HK-2 (cell line): ENCODE results near the gene NIBAN1.
A peak's percentile ranks its signal among the peaks of the same experiment; 100 is the strongest.
"Not testable (repeated sequence)": the region's sequence is repeated elsewhere in the genome, so short reads cannot be mapped to it uniquely, and the experiment has no call there.

Experiments used
- DNase-seq: peaks from one replicate; pipeline ENCODE4 v3.0.0-alpha.2; 2018; ENCODE audit not compliant: unreplicated experiment

NIBAN1 gene

GRCh38 chr1:184974056-184974836 is at the start of gene NIBAN1:
Gene NIBAN1, minus strand, starts transcription at chr1:184974508. Its CDS starts 152 bp downstream, at chr1:184974356.
- DNase-seq, result peak; percentile 81

GRCh38 chr1:185017966-185018365 is 43.7 kb upstream of the NIBAN1 start:
- DNase-seq, result no peak

- peak; percentile 22 for DNase-seq
These were observed 43.0 kb upstream of the NIBAN1 start for GRCh38 chr1:185017338-185017737.

GRCh38 chr1:185016880-185017279 is 42.6 kb upstream of the NIBAN1 start:
- DNase-seq, result no peak

- no peak for DNase-seq
These were observed 41.3 kb upstream of the NIBAN1 start for GRCh38 chr1:185015631-185016030.

GRCh38 chr1:185014941-185015340 is 40.6 kb upstream of the NIBAN1 start:
- DNase-seq, result no peak

- DNase-seq, result no peak
These were observed 36.1 kb upstream of the NIBAN1 start for GRCh38 chr1:185010361-185010760.

GRCh38 chr1:185008838-185009237 is 34.5 kb upstream of the NIBAN1 start:
- no peak for DNase-seq

GRCh38 chr1:185001312-185001880 is 27.1 kb upstream of the NIBAN1 start:
- not testable (repeated sequence) for DNase-seq

GRCh38 chr1:184999974-185000373 is 25.7 kb upstream of the NIBAN1 start:
- DNase-seq, result not testable (repeated sequence)

- no peak for DNase-seq
These were observed 20.0 kb upstream of the NIBAN1 start for GRCh38 chr1:184994301-184994700.

GRCh38 chr1:184992271-184992670 is 18.0 kb upstream of the NIBAN1 start:
- no peak for DNase-seq

GRCh38 chr1:184990204-184990603 is 15.9 kb upstream of the NIBAN1 start:
- no peak for DNase-seq

- DNase-seq, result no peak
These were observed 14.2 kb upstream of the NIBAN1 start for GRCh38 chr1:184988506-184988905.

GRCh38 chr1:184987696-184988095 is 13.4 kb upstream of the NIBAN1 start:
- no peak for DNase-seq

GRCh38 chr1:184986250-184986649 is 11.9 kb upstream of the NIBAN1 start:
- DNase-seq, result no peak

- DNase-seq, result peak; percentile 51
These were observed 8.0 kb upstream of the NIBAN1 start for GRCh38 chr1:184982002-184982954.

GRCh38 chr1:184980726-184981125 is 6.4 kb upstream of the NIBAN1 start:
- no peak for DNase-seq

- DNase-seq, result no peak
These were observed 1.0 kb upstream of the NIBAN1 start for GRCh38 chr1:184975208-184975870.

GRCh38 chr1:184974837-184975115 is 468 bp upstream of the NIBAN1 start:
- no peak for DNase-seq

GRCh38 chr1:184973272-184974055 is 844 bp downstream of the NIBAN1 start:
- peak; percentile 53 for DNase-seq
